Measurements from ENCODE around the gene OSGEP.

DNA sequence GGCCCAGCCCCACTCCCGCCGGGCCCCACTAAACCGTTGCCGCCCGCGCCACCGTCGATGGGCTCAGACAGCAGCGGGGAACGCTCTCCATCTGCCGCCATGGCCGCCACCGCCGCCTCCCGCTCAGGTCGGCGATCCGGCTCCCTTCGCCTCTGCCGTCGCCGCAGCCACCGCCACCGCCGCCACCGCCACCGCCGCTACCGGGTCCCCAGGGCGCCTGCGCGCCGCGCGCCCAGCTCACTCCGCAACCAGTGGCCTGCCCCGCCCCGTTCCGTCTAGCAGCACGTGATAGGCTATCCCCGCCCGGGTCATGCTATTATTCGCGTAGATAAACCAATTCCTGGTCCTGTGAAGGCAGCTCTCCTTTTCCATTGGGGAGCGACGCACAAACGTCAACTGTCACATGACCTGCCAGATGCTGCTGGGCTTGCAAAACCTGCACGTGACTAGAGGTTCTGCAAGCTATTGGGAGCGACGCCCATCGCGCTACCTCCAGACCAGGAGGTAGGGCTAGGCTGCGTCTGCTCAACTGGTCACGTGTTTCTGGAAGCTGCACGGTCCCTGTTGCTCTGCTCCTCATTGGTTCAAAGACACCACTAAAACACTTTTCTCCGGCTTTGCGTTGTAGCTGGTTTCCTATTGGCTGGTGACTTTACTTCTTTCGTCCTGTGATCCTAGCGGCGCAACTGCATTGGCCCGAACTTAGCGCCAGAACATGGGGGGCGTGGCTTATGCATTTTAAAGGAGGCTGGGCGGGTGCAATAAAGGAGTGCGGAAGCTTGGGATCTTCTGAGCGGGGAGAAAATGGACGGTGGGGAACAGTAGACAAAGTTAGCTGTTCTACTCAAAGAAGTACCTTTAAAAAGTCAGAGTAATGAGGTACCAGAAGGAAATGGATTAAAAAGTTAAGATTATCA, 6.9 kb upstream of the OSGEP start, which contains the start of gene PIP4P1:
- TF ChIP-seq, protein P1, sequence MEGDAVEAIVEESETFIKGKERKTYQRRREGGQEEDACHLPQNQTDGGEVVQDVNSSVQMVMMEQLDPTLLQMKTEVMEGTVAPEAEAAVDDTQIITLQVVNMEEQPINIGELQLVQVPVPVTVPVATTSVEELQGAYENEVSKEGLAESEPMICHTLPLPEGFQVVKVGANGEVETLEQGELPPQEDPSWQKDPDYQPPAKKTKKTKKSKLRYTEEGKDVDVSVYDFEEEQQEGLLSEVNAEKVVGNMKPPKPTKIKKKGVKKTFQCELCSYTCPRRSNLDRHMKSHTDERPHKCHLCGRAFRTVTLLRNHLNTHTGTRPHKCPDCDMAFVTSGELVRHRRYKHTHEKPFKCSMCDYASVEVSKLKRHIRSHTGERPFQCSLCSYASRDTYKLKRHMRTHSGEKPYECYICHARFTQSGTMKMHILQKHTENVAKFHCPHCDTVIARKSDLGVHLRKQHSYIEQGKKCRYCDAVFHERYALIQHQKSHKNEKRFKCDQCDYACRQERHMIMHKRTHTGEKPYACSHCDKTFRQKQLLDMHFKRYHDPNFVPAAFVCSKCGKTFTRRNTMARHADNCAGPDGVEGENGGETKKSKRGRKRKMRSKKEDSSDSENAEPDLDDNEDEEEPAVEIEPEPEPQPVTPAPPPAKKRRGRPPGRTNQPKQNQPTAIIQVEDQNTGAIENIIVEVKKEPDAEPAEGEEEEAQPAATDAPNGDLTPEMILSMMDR (IDR thresholded peaks at IDR 0.05) = peak in 1 of 7 experiments; percentile 9
- no peak for TF ChIP-seq EP300 (IDR thresholded peaks at IDR 0.05)
- TF ChIP-seq POLR2A (IDR thresholded peaks at IDR 0.05) = peak in 2 of 4 donors; percentile 50 to 70

Measured in stomach (tissue), 4 donors.